ENCODE measurements around the gene PCNP. TPM values are rescaled to one million over a fixed set of nuclear protein-coding genes. Genes with fewer than 3 reads are reported as not detected.

PCNP gene
- total and polyA plus RNA-seq, 9 of the 15 experiments (the other 6 are each of a cell fraction or from before 2014, with no cell fraction given), result 54.3 to 170 (median 150) TPM

- TF ChIP-seq BCLAF1 (IDR thresholded peaks at IDR 0.05; ENCODE audit: borderline replicate concordance in 1 of 2, control insufficient read depth in 1 of 2, low read depth in 2 of 2, low read length in 1 of 2) (no peak), RCOR1 (IDR thresholded peaks at IDR 0.05; ENCODE audit: borderline replicate concordance in 1 of 2, low read depth in 2 of 2, low read length in 2 of 2) (no peak), POU5F1 (IDR thresholded peaks at IDR 0.05; ENCODE audit: borderline replicate concordance, low read depth, low read length, partially characterized antibody) (no peak), NFRKB (IDR thresholded peaks at IDR 0.05; ENCODE audit: low read depth) (no peak), ZNF77 (CRISPR knock-in tag; IDR thresholded peaks at IDR 0.05) (no peak), U2AF1 (optimal IDR thresholded peaks at IDR 0.05; ENCODE audit: low read depth, low read length) (no peak), NRF1 (conservative IDR thresholded peaks at IDR 0.05 in 1 of 2, IDR thresholded peaks at IDR 0.05 in 1 of 2) (peak in 1 of 2 experiments; percentile 3; a peak in 2 of 4 replicates), NCOA4 (IDR thresholded peaks at IDR 0.05; ENCODE audit: partially characterized antibody) (no peak), LEF1 (IDR thresholded peaks at IDR 0.05) (peak; percentile 10; the same call in 1 of the 2 replicates), ARID2 (IDR thresholded peaks at IDR 0.05) (no peak), MEIS2 (IDR thresholded peaks at IDR 0.05; ENCODE audit: partially characterized antibody) (no peak), HMG20B (CRISPR knock-in tag; IDR thresholded peaks at IDR 0.05) (no peak), ZNF232 (CRISPR knock-in tag; IDR thresholded peaks at IDR 0.05) (no peak), EZH2 (IDR thresholded peaks at IDR 0.05; ENCODE audit: borderline replicate concordance, low read depth, low read length) (no peak), NFYB (IDR thresholded peaks at IDR 0.05; ENCODE audit: extremely low read depth, insufficient read length) (no peak), RHOXF2B (CRISPR knock-in tag; conservative IDR thresholded peaks at IDR 0.05) (no peak), USF2 (CRISPR knock-in tag; IDR thresholded peaks at IDR 0.05) (no peak), KDM2B (CRISPR knock-in tag; IDR thresholded peaks at IDR 0.05) (no peak), PCBP1 (IDR thresholded peaks at IDR 0.05; ENCODE audit: low read depth, low read length, poor library complexity, severe bottlenecking) (no peak)
- TF ChIP-seq, protein P1, sequence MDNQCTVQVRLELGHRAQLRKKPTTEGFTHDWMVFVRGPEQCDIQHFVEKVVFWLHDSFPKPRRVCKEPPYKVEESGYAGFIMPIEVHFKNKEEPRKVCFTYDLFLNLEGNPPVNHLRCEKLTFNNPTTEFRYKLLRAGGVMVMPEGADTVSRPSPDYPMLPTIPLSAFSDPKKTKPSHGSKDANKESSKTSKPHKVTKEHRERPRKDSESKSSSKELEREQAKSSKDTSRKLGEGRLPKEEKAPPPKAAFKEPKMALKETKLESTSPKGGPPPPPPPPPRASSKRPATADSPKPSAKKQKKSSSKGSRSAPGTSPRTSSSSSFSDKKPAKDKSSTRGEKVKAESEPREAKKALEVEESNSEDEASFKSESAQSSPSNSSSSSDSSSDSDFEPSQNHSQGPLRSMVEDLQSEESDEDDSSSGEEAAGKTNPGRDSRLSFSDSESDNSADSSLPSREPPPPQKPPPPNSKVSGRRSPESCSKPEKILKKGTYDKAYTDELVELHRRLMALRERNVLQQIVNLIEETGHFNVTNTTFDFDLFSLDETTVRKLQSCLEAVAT (IDR thresholded peaks at IDR 0.05), result no peak
- TF ChIP-seq, protein P2, sequence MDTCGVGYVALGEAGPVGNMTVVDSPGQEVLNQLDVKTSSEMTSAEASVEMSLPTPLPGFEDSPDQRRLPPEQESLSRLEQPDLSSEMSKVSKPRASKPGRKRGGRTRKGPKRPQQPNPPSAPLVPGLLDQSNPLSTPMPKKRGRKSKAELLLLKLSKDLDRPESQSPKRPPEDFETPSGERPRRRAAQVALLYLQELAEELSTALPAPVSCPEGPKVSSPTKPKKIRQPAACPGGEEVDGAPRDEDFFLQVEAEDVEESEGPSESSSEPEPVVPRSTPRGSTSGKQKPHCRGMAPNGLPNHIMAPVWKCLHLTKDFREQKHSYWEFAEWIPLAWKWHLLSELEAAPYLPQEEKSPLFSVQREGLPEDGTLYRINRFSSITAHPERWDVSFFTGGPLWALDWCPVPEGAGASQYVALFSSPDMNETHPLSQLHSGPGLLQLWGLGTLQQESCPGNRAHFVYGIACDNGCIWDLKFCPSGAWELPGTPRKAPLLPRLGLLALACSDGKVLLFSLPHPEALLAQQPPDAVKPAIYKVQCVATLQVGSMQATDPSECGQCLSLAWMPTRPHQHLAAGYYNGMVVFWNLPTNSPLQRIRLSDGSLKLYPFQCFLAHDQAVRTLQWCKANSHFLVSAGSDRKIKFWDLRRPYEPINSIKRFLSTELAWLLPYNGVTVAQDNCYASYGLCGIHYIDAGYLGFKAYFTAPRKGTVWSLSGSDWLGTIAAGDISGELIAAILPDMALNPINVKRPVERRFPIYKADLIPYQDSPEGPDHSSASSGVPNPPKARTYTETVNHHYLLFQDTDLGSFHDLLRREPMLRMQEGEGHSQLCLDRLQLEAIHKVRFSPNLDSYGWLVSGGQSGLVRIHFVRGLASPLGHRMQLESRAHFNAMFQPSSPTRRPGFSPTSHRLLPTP (IDR thresholded peaks at IDR 0.05; ENCODE audit: borderline replicate concordance, extremely low read depth, insufficient read length), result no peak
These were observed 43.3 kb upstream of the PCNP start (continued) for GRCh38 chr3:101530686-101531047.

All from K562 (cell line).